Left lung (tissue), 10 donors: ENCODE data around the gene ARPC5L. TPM values are rescaled to one million over a fixed set of nuclear protein-coding genes. Genes with fewer than 3 reads are reported as not detected.

Source experiments
- ATAC-seq: fragments of 200-7000 bp; cut with Tn5 transposase; one replicate; pipeline ENCODE4 v1.9.1; 2020; ENCODE audit warnings: moderate library complexity
- DNase-seq, 4 donors: peaks; one replicate each; pipeline ENCODE4 v3.0.0-alpha.2; 2013 to 2020
- H3K27ac ChIP-seq, 2 donors: fragments of 200-600 bp; sonication (generic) in 1 of 2; one replicate each; pipeline versions ENCODE4 v1.5.0 to v1.8.0; 2020 to 2021
- H3K27me3 ChIP-seq, 2 donors: fragments of 200-600 bp; sonication (generic) in 1 of 2; one replicate each; pipeline versions ENCODE4 v1.5.0 to v1.8.0; 2020 to 2021
- H3K36me3 ChIP-seq, 2 donors: fragments of 200-600 bp; sonication (generic) in 1 of 2; one replicate each; pipeline versions ENCODE4 v1.5.0 to v1.8.0; 2020 to 2021
- H3K4me1 ChIP-seq, 2 donors: fragments of 200-600 bp; one replicate each; pipeline ENCODE4 v1.8.0; 2021
- H3K4me3 ChIP-seq, 2 donors: fragments of 200-600 bp; sonication (generic) in 1 of 2; one replicate each; pipeline versions ENCODE4 v1.5.0 to v1.8.0; 2020 to 2021; ENCODE audit warnings: mild to moderate bottlenecking in 1 of 2
- H3K9me3 ChIP-seq, 2 donors: fragments of 200-600 bp; sonication (generic) in 1 of 2; one replicate each; pipeline versions ENCODE4 v1.5.0 to v1.8.0; 2020 to 2021
- CTCF ChIP-seq, 2 donors: fragments of 200-600 bp; sonication (generic) in 1 of 2; IDR thresholded peaks; one replicate each; pipeline versions ENCODE4 v1.5.0 to v1.8.0; 2021; ENCODE audit warnings: antibody characterized with exemption in 2 of 2
- intact Hi-C, 2 donors: fragments of 100-400 bp; cut with DNase I; formaldehyde crosslinking; loops; one replicate each; pipeline versions ENCODE4 v1.11.2 to v1.14.2; 2022
- polyA plus RNA-seq, 6 donors: library from polyadenylated mRNA; unstranded; fragments of 120-200 nt; gene quantifications; one replicate each; pipeline ENCODE4 v1.2.1, GENCODE V29; 2013; ENCODE audit not compliant: insufficient read length in 6 of 6
- total RNA-seq, 2 donors: library from RNA; stranded (reverse); fragmentation: NEBNext Ultra II Directional; extraction: Animal tissue kit (Norgen Biotek cat#: 25700); gene quantifications; one replicate each; pipeline ENCODE4 v1.2.1, GENCODE V29; 2021
- donor health status: DM: no; HTN: yes; CAD: no.
- donor health status: DM: no; HTN: no; CAD: no.

ARPC5L gene
- total and polyA plus RNA-seq, 8 donors: 30.8 to 53.6 (median 36.5) TPM

GRCh38 chr9:124870723-124871122 is 8.8 kb downstream of the ARPC5L start:
- intact Hi-C loops: no loop called here
- no peaks in the 10 kb centered on the region for H3K9me3 ChIP-seq
- no peak for ATAC-seq
- H3K27ac ChIP-seq: peak overlapping the region; percentile 88 to 92
- peaks cover 33 to 61% of the 10 kb centered on the region in 2 donors for H3K4me1 ChIP-seq
- peak overlapping the region; percentile 88 to 100 for H3K4me3 ChIP-seq
- H3K27me3 ChIP-seq: no peaks in the 10 kb centered on the region
- TF ChIP-seq CTCF (IDR thresholded peaks at IDR 0.05): no peak
- peaks cover 0 to 26% of the 10 kb centered on the region in 2 donors for H3K36me3 ChIP-seq
- no peak for DNase-seq

- Histone ChIP-seq H3K27ac (peak overlapping the region in 1 of 2 donors; percentile 92), H3K4me3 (peak overlapping the region in 1 of 2 donors; percentile 100), H3K27me3 (no peaks in the 10 kb centered on the region), H3K36me3 (peaks cover 0 to 31% of the 10 kb centered on the region in 2 donors), H3K9me3 (no peaks in the 10 kb centered on the region), H3K4me1 (peaks cover 33 to 61% of the 10 kb centered on the region in 2 donors)
- ATAC-seq: no peak
- TF ChIP-seq CTCF (IDR thresholded peaks at IDR 0.05): no peak
- intact Hi-C loops: no loop called here
- no peak for DNase-seq
Observed at GRCh38 chr9:124871156-124871561, 9.2 kb downstream of the ARPC5L start.

- TF ChIP-seq CTCF (IDR thresholded peaks at IDR 0.05): no peak
- Histone ChIP-seq H3K4me1 (peaks cover 26 to 51% of the 10 kb centered on the region in 2 donors), H3K9me3 (no peaks in the 10 kb centered on the region), H3K4me3 (peak overlapping the region in 1 of 2 donors; percentile 6), H3K36me3 (peaks cover 0 to 56% of the 10 kb centered on the region in 2 donors), H3K27ac (no peak overlapping the region), H3K27me3 (no peaks in the 10 kb centered on the region)
- intact Hi-C loops: no loop called here
- DNase-seq: peak in 1 of 4 donors; percentile 47
- no peak for ATAC-seq
Observed at GRCh38 chr9:124873664-124874063, 11.7 kb downstream of the ARPC5L start.

GRCh38 chr9:124875501-124875900 is 13.6 kb downstream of the ARPC5L start:
- no peak overlapping the region for H3K4me3 ChIP-seq
- TF ChIP-seq CTCF (IDR thresholded peaks at IDR 0.05): no peak
- no peaks in the 10 kb centered on the region for H3K9me3 ChIP-seq
- peaks cover 21 to 43% of the 10 kb centered on the region in 2 donors for H3K4me1 ChIP-seq
- peak in 1 of 4 donors; percentile 27 for DNase-seq
- ATAC-seq: no peak
- intact Hi-C loops: no loop called here
- H3K27ac ChIP-seq: no peak overlapping the region
- H3K27me3 ChIP-seq: no peaks in the 10 kb centered on the region
- peaks cover 0 to 74% of the 10 kb centered on the region in 2 donors for H3K36me3 ChIP-seq

GRCh38 chr9:124877021-124877782 is 15.3 kb downstream of the ARPC5L start:
- TF ChIP-seq CTCF (IDR thresholded peaks at IDR 0.05): no peak

More at GRCh38 chr9:124877021-124877782, 15.3 kb downstream of the ARPC5L start:
- Histone ChIP-seq H3K36me3 (peaks cover 0 to 91% of the 10 kb centered on the region in 2 donors), H3K4me1 (peaks cover 11 to 26% of the 10 kb centered on the region in 2 donors), H3K4me3 (no peak overlapping the region), H3K9me3 (no peaks in the 10 kb centered on the region), H3K27me3 (no peaks in the 10 kb centered on the region), H3K27ac (no peak overlapping the region)
- no peak for ATAC-seq
- intact Hi-C loops: no loop called here
- DNase-seq: peak in 1 of 4 donors; percentile 59
